ENCODE data around the gene BMPR1A. TPM values are rescaled to one million over a fixed set of nuclear protein-coding genes. Genes with fewer than 3 reads are reported as not detected.

Gene BMPR1A
- total and polyA plus RNA-seq, 10 of the 15 experiments (the other 5 are each of a cell fraction or from before 2014, with no cell fraction given) = 2.3 to 22.7 (median 13.1) TPM

GRCh38 chr10:86827639-86828038 is 71.2 kb downstream of the BMPR1A start:
- H3K9me3 ChIP-seq (replicated peaks; ENCODE audit: control insufficient read depth, insufficient read depth, low read length) = no peaks in the 10 kb centered on the region
- peaks cover 8% of the 10 kb centered on the region for H3K79me2 ChIP-seq (ENCODE audit: control insufficient read depth, insufficient read depth, low read length)
- no peak overlapping the region for H3K4me2 ChIP-seq (ENCODE audit: control insufficient read depth, insufficient read depth)
- 91% methylated on average over 7 of the region's 7 CpGs for WGBS (ENCODE audit: insufficient coverage, insufficient replicate concordance, low lambda C conversion rate, missing lambda C conversion rate)
- H3K27me3 ChIP-seq (replicated peaks in 1 of 2; ENCODE audit: control insufficient read depth in 2 of 2, insufficient read depth in 2 of 2, low read length in 1 of 2) = no peaks in the 10 kb centered on the region
- no peaks in the 10 kb centered on the region for H3K36me3 ChIP-seq (ENCODE audit: control insufficient read depth in 2 of 2, insufficient read depth in 2 of 2, low read length in 1 of 2)
- SMC1A ChIA-PET (ENCODE audit: uncharacterized antibody, unreplicated experiment) = interaction anchor here (1.0 to 1.2 kb wide), 2 partner anchors 9 to 48 kb away, joined by 3 to 4 read pairs; no protein-coding TSS in a partner anchor
- in situ Hi-C loops (cut with MboI) = no loop called here
- no peaks in the 10 kb centered on the region for H3K4me1 ChIP-seq (ENCODE audit: control insufficient read depth, insufficient read depth, low read length)
- H3K4me3 ChIP-seq = no peak overlapping the region
- CTCF ChIA-PET = interaction anchor here (0.9 kb wide), 1 partner anchor 29 kb away, joined by 3 read pairs; no protein-coding TSS in a partner anchor
- H4K20me1 ChIP-seq (ENCODE audit: control insufficient read depth, insufficient read depth) = no peaks in the 10 kb centered on the region
- RAD21 ChIA-PET (ENCODE audit: unreplicated experiment) = no interaction called here
- no peak overlapping the region for H3K27ac ChIP-seq (ENCODE audit: control insufficient read depth, insufficient read depth)
- no peak overlapping the region for H2AFZ ChIP-seq (ENCODE audit: control insufficient read depth, low read depth, low read length)
- H3K9ac ChIP-seq (ENCODE audit: control insufficient read depth, insufficient read depth, low read length) = no peak overlapping the region
- no peak for TF ChIP-seq NRF1 (conservative IDR thresholded peaks at IDR 0.05; ENCODE audit: low read depth, low read length)
- TF ChIP-seq RELA (IDR thresholded peaks at IDR 0.05; ENCODE audit: borderline replicate concordance, partially characterized antibody) = no peak
- TF ChIP-seq CTCF (IDR thresholded peaks at IDR 0.05 in 2 of 3, conservative IDR thresholded peaks at IDR 0.05 in 1 of 3; ENCODE audit: control insufficient read depth in 2 of 3, extremely low read depth in 1 of 3, insufficient read depth in 1 of 3, low read depth in 3 of 3, low read length in 3 of 3) = no peak
- no peak for TF ChIP-seq POLR2AphosphoS5 (IDR thresholded peaks at IDR 0.05; ENCODE audit: low read length)
- TF ChIP-seq SPI1 (IDR thresholded peaks at IDR 0.05; ENCODE audit: borderline replicate concordance, insufficient read depth, low read depth, low read length) = no peak
- TF ChIP-seq RCOR1 (conservative IDR thresholded peaks at IDR 0.05; ENCODE audit: low read depth, low read length) = no peak
- no peak for TF ChIP-seq CBFB (IDR thresholded peaks at IDR 0.05; ENCODE audit: low read depth)
- TF ChIP-seq, protein P1, sequence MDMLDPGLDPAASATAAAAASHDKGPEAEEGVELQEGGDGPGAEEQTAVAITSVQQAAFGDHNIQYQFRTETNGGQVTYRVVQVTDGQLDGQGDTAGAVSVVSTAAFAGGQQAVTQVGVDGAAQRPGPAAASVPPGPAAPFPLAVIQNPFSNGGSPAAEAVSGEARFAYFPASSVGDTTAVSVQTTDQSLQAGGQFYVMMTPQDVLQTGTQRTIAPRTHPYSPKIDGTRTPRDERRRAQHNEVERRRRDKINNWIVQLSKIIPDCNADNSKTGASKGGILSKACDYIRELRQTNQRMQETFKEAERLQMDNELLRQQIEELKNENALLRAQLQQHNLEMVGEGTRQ (IDR thresholded peaks at IDR 0.05; ENCODE audit: borderline replicate concordance, low read depth, low read length) = no peak
- no peak for TF ChIP-seq PKNOX1 (IDR thresholded peaks at IDR 0.05)
- TF ChIP-seq JUNB (IDR thresholded peaks at IDR 0.05) = no peak
- TF ChIP-seq HDGF (IDR thresholded peaks at IDR 0.05) = no peak
- no peak for TF ChIP-seq KAT2A (conservative IDR thresholded peaks at IDR 0.05; ENCODE audit: control insufficient read depth, low read depth, low read length)
- TF ChIP-seq ZNF687 (IDR thresholded peaks at IDR 0.05) = no peak
- no peak for TF ChIP-seq DPF2 (IDR thresholded peaks at IDR 0.05)
- no peak for TF ChIP-seq RAD51 (IDR thresholded peaks at IDR 0.05)
- TF ChIP-seq RUNX3 (IDR thresholded peaks at IDR 0.05; ENCODE audit: low read length) = no peak
- TF ChIP-seq NR2F1 (conservative IDR thresholded peaks at IDR 0.05) = no peak
- intact Hi-C loops (cut with micrococcal nuclease; ENCODE audit: unreplicated experiment) = no loop called here
- DNase-seq (ENCODE audit: low read depth, low spot score) = no peak
- POLR2A ChIA-PET = no interaction called here
- BruUV-seq (replicated peaks) = no TSS peak
- ATAC-seq = no peak
- FAIRE-seq = no peak

Measured in GM12878 (cell line).